VCaP (cell line): ENCODE data around the gene SMIM26.
"Not testable (repeated sequence)": the region's sequence is repeated elsewhere in the genome, so short reads cannot be mapped to it uniquely, and the experiment has no call there.

ENCODE experiments used
- H3K27ac ChIP-seq: fragments of 450-650 bp; 2 replicates; pipeline ENCODE4 v1.5.1; 2017
- CTCF ChIP-seq: fragments of 450-650 bp; conservative IDR thresholded peaks from 2 replicates; pipeline ENCODE4 v1.5.1; 2017; ENCODE audit warnings: mild to moderate bottlenecking, moderate library complexity

The SMIM26 gene

GRCh38 chr20:18566892-18567738, at the start of gene SMIM26:
SMIM26 (plus strand) TSS chr20:18567432; CDS start chr20:18567479, 47 bp downstream.
- peak within 1 kb of the TSS; percentile 87 for H3K27ac ChIP-seq
- TF ChIP-seq CTCF = no peak

DNA sequence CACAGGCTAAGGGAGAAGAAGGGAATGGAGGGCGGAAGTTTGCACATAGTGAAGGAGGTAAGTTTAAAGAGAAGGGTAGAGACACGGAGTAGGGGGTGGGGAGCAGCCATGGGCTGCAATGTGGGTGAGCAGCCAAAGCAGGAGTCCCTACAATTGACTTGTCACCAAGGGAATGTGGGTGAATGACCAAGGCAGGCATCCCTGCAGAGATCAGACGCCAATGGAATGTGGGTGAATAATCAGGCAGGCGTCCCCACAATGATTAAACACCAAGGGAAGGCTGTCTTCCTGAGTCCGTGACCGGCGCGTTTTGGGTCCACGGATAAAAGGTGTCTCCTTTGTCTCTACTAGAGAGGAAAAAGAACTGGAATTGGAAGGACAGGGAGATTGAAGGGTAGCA, 45.2 kb upstream of the SMIM26 start:
- H3K27ac ChIP-seq = not testable (repeated sequence)

DNA sequence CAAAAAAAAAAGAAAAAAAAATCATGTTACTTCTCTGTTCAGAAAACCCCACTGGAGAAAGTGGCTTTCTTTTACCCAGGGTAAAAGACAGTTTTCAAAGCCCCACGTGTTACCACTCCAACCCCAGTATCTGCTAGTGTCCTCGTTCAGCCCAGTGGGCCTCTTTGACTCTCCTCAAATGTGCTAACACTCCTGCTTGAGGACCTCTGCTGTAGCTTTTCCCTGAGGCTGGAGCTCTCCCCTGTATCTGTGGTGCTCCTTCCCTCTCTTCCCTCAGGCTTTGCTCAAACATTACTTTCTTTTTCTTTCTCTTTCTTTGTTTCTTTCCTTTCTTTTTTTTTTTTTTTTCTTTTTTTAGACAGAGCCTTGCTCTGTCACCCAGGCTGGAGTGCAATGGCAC, 44.2 kb upstream of the SMIM26 start:
- no peak overlapping the region for H3K27ac ChIP-seq
- no peak for TF ChIP-seq CTCF

DNA sequence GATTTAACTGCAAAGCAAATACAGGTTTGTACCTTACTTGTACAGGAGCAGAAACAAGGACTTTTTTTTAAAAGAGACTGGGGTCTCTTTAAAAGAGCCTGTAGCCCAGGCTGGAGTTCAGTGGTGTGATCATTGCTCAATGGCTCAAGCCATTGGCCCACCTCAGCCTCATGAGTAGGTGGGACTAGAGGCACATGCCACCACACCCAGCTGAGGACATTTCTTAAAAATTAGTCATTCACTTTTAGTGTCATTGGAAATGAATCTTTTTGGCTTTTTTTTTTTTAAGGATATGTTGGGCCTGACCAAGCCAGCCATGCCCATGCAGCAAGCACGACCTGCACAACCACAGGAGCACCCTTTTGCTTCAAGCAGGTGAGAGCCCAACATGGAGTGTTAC, 42.6 kb upstream of the SMIM26 start:
- no peak for TF ChIP-seq CTCF
- H3K27ac ChIP-seq = no peak overlapping the region

DNA sequence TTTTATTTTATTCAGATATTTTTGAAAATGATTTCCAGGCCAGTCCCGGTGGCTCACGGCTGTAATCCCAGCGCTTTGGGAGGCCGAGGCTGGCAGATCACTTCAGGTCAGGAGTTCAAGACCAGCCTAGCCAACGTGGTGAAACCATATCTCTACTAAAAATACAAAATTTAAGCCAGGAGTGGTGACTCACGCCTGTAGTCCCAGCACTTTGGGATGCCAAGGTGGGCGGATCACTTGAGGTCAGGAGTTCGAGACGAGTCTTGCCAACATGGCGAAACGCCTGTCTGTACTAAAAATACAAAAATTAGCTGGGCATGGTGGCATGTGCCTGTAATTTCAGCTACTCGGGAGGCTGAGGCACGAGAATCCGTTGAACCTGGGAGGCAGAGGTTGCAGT, 40.5 kb upstream of the SMIM26 start:
- H3K27ac ChIP-seq = not testable (repeated sequence)

DNA sequence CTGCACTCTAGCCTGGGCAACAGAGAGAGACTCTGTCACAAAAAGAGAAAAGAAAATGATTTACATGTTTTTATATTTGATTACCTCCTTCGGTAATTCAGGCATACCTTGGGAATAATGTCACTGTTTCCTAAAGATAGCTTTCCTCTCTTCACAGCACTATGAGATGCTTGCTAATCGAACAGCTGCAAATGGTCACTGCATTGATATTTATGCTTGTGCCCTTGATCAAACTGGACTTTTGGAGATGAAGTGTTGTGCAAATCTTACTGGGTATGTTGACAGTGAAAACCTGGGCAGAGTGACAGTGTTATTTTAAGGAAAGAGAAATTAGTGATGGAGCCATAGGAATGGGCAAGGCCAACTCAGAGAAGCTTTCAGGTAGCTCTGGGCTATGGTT, 39.9 kb upstream of the SMIM26 start:
- no peak for TF ChIP-seq CTCF
- no peak overlapping the region for H3K27ac ChIP-seq

DNA sequence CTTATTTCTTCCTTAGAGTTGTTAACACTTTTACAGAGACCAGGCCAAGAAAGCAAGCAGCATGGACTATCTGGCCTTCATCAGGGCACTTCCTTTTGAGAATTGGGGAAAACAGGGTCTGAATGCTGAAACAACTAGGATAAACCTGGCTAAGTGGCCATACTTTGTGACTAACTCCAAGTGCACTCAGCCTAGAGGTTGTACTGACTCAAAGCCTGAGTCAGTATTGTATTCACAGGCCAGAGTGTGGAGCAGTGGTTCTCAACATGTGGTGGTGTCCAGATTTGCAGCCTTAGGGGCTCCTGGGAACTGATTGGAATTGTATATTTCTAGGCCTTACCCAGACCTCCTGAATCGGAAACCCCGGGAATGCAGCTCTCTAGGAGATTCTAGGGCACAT, 39.4 kb upstream of the SMIM26 start:
- no peak for TF ChIP-seq CTCF
- H3K27ac ChIP-seq = no peak overlapping the region

- no peak for TF ChIP-seq CTCF
Measured at GRCh38 chr20:18529041-18529440, 38.2 kb upstream of the SMIM26 start.

More at GRCh38 chr20:18529041-18529440, 38.2 kb upstream of the SMIM26 start:
- no peak overlapping the region for H3K27ac ChIP-seq
